ENCODE results near the gene LCLAT1. TPM values are rescaled to one million over a fixed set of nuclear protein-coding genes. Genes with fewer than 3 reads are reported as not detected.

Gene LCLAT1
- total RNA-seq, 1 experiment from 2014 or later, result 32.9 TPM

DNA sequence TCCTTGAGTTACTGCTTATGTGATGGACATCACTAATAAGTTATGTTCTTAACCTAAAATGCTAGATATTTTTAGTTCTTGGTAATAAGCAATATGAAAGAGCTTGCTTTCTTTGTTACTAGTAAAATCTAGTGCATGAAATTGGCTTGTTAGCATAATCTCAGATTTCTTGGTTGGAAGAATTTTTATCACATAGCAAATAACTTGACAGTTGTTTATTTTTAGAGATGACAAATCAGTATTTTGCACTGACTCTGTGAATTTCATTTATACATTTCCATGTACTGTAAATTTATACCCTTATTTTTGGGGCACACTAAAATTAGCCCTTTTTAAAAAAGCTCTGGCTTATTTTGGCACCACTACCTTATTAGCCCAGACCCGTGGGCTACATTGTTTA, 45.6 kb downstream of the LCLAT1 start:
- Histone ChIP-seq H2AFZ (ENCODE audit: low read length) (no peak overlapping the region), H2BK12ac (ENCODE audit: insufficient read length, low read depth, low read length) (no peak overlapping the region), H4K8ac (replicated peaks; ENCODE audit: insufficient read length, low read depth, low read length) (no peak overlapping the region), H2BK15ac (ENCODE audit: low read depth, low read length) (no peak overlapping the region), H3K23ac (ENCODE audit: insufficient read length, low read depth, low read length) (no peak overlapping the region), H3K56ac (ENCODE audit: insufficient read length, low read depth, low read length) (no peak overlapping the region), H3K4me2 (ENCODE audit: insufficient read depth, insufficient read length, low read length) (no peak overlapping the region), H2BK120ac (ENCODE audit: low read depth, low read length, poor library complexity, severe bottlenecking) (no peak overlapping the region), H3K14ac (ENCODE audit: insufficient read depth, low read length) (no peak overlapping the region), H4K91ac (ENCODE audit: insufficient read length, low read depth, low read length) (no peak overlapping the region), H3K9ac (ENCODE audit: extremely low read depth, insufficient read length, low read length) (no peak overlapping the region), H3K9me3 (ENCODE audit: control insufficient read depth, low read depth, low read length) (peaks cover under 1% of the 10 kb centered on the region), H2AK5ac (ENCODE audit: insufficient read length, low read length) (no peak overlapping the region), H3K79me2 (ENCODE audit: insufficient read depth, low read length) (no peaks in the 10 kb centered on the region; the same call in 1 of the 2 replicates), H3T11ph (ENCODE audit: low read length) (no peak overlapping the region), H3K4ac (ENCODE audit: low read depth, low read length) (no peak overlapping the region), H3K79me1 (ENCODE audit: insufficient read depth, low read depth, low read length, poor library complexity, severe bottlenecking) (peaks cover 2% of the 10 kb centered on the region), H2BK20ac (ENCODE audit: low read depth, low read length, poor library complexity, severe bottlenecking) (no peak overlapping the region), H4K5ac (ENCODE audit: insufficient read length, low read depth, low read length) (no peak overlapping the region), H3K4me1 (ENCODE audit: insufficient read depth, low read length) (no peaks in the 10 kb centered on the region), H3K18ac (ENCODE audit: insufficient read length, low read depth, low read length) (no peak overlapping the region), H3K27ac (ENCODE audit: insufficient read length, low read depth, low read length) (no peak overlapping the region), H2BK5ac (ENCODE audit: insufficient read length, low read length) (no peak overlapping the region), H4K20me1 (ENCODE audit: control insufficient read depth, insufficient read depth, insufficient read length) (no peaks in the 10 kb centered on the region), H3K27me3 (ENCODE audit: insufficient read depth, low read length) (no peaks in the 10 kb centered on the region), H3K23me2 (ENCODE audit: insufficient read length, low read depth, low read length, poor library complexity, severe bottlenecking) (no peaks in the 10 kb centered on the region)
- Mint-ChIP-seq H3K4me1 (peaks cover 0 to 4% of the 10 kb centered on the region in 2 experiments; a peak in 3 of 4 replicates), H3K27ac (no peak overlapping the region), H3K4me3 (no peak overlapping the region), H3K36me3 (ENCODE audit: insufficient read depth in 1 of 3, low read depth in 3 of 3) (peaks cover 13 to 19% (median 16%) of the 10 kb centered on the region in 3 experiments), H3K27me3 (ENCODE audit: low read depth) (no peaks in the 10 kb centered on the region), H3K9me3 (peaks cover 10 to 12% of the 10 kb centered on the region in 2 experiments)
- TF ChIP-seq, protein P1, sequence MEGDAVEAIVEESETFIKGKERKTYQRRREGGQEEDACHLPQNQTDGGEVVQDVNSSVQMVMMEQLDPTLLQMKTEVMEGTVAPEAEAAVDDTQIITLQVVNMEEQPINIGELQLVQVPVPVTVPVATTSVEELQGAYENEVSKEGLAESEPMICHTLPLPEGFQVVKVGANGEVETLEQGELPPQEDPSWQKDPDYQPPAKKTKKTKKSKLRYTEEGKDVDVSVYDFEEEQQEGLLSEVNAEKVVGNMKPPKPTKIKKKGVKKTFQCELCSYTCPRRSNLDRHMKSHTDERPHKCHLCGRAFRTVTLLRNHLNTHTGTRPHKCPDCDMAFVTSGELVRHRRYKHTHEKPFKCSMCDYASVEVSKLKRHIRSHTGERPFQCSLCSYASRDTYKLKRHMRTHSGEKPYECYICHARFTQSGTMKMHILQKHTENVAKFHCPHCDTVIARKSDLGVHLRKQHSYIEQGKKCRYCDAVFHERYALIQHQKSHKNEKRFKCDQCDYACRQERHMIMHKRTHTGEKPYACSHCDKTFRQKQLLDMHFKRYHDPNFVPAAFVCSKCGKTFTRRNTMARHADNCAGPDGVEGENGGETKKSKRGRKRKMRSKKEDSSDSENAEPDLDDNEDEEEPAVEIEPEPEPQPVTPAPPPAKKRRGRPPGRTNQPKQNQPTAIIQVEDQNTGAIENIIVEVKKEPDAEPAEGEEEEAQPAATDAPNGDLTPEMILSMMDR (conservative IDR thresholded peaks at IDR 0.05), result no peak
- no CpG with 5 or more reads among the region's 1 CpG for WGBS (ENCODE audit: extremely low coverage, insufficient read length, low lambda C conversion rate)
- no peak for DNase-seq

Data from H9 (cell line).